HG03575 (cell line): ENCODE results near the gene LGALS4.

Experiments used
- ATAC-seq: cut with Tn5 transposase; IDR thresholded peaks from one replicate; pipeline ENCODE4 v1.9.1; 2021; ENCODE audit not compliant: unreplicated experiment, insufficient number of reproducible peaks, low FRiP score; ENCODE audit errors: extremely low read depth

Gene LGALS4

GRCh38 chr19:38844093-38844686 is 31.4 kb upstream of the LGALS4 start:
- ATAC-seq = no peak

- no peak for ATAC-seq
Measured at GRCh38 chr19:38843175-38843758, 30.5 kb upstream of the LGALS4 start.

GRCh38 chr19:38842439-38843174 is 29.9 kb upstream of the LGALS4 start:
- ATAC-seq = no peak

DNA sequence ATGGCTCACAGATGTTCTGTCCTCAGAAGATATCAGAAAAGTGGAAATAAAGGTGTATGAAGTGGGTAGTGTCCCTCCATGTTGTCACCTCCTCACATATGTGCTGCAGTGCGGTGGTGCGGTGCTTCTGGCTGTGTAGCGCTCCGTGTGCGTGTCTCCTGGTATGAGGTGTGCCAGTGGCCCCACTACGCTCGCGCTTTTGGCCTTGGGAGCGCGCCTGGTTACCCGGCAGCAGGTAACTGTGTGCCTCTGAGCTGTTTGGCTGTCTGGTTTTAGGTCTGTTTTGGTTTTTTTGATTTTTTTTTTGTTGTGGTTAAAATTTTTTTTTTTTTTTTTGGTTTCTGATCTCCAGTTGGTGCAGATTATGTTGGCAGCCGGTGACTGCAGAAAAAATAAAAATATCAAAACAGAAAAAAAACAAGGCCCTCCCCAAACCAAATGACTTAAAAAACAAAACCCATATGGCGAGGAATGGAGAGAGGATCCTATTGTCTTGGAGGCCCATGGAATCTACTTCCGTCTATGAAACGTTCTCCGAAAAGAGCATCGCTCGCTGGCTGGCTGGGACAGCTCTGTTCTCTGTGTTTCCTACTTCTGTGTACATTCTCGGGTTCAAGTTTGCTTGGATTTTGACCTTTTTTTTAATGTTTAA is 29.2 kb upstream of the LGALS4 start:
- ATAC-seq = no peak

- no peak for ATAC-seq
Measured at GRCh38 chr19:38841180-38841766, 28.5 kb upstream of the LGALS4 start.

GRCh38 chr19:38840583-38840968 is 27.8 kb upstream of the LGALS4 start:
- ATAC-seq = no peak

DNA sequence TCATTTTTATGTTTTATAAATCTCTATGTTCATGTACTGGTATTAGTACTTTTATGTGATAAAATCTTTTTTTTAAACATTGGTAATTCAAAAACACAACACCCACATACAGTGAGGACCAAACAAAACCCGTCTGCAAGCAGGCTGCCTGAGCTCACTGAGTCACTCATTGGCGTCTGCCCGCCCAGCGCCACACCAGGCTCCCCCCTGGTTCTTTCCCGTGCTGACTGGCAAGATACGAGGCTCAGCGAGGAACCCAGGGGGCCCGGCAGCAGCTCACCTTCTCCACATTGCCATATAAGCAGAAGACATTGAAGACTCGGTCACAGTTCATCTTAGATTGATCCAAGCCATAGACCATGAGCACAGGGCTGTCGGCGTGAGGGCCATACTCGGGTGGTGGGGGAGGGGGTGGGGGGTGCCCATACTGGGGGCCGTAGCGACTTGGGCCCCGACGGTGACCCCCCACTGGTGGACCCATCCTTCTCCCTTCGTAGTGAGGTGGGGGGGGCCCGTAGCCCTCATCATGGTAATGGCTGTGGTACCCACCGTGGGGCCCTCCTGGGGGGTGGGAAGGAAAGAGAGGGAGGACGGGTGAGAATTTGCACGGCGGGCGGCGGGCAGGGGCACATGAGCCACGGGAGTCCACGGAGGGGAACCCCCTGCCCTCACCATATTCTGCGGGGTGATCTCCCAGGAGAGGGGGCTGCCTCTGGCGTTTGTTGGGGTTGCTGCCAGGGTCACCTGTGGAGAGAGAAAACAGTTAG is 27.3 kb upstream of the LGALS4 start:
- ATAC-seq = no peak

GRCh38 chr19:38838986-38839761 is 26.4 kb upstream of the LGALS4 start:
- ATAC-seq = no peak

GRCh38 chr19:38838208-38838985 is 25.7 kb upstream of the LGALS4 start:
- no peak for ATAC-seq

DNA sequence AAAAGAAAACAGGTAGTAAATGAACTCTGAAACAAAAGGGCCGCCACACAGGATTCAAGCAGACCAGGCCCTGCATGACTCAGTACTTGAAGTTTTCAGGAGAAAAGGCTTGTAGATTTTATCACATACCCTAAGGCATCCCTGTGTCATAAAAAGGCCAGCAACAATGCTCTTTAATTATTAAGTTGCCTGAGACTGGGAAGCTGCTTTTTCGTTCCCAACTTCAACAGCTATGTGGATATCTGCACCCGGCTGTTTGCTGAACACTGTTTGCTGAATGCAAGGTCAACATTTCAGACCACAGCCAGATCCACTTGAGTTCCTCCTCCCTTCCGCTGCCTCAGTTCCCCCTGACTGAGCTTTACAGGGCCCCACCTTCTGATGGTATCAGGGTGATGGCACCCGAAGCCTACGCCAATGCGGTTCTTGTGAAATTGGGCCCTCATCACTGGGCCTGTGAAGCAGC is 24.9 kb upstream of the LGALS4 start:
- no peak for ATAC-seq

- no peak for ATAC-seq
Measured at GRCh38 chr19:38836983-38837626, 24.4 kb upstream of the LGALS4 start.

DNA sequence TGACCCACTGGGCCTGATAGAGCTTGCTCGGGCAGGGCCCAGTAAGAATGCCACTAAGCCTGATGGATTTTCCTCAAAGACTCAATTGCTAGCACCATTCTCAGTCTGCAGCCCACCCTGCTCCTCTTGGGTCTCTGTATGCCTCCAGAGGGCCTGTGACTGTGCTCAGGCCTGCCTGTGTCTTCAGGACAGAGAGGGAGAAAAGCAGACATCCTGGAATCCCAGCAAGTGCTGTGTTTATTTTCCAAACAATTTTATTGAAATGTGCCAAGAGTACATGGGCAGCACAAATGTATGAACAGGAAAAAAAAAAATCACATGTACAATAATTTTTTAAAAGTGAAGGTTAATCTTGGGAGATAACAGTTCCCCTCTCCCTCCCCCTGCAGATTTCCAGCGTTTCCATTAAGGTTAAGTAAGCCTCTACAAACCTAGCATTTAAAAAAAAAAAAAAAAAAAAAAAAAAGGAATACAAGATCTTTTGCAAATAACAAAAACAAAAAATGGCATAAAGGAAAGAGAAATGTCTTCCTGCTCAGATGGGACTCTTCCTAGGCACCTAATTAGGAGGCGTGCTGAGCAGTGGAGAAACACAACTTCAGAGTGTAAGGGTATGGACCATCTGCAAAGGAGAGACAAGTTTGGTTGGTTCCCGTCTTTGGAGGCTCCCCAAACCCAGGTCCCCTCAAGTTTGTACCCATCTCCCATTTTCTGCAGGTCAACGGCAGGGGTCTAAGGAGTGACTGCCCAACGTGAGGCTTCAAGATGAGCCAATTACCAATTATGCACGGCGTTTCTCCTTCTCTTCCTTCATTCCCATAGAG is 23.6 kb upstream of the LGALS4 start:
- no peak for ATAC-seq

GRCh38 chr19:38834590-38834989 is 21.8 kb upstream of the LGALS4 start:
- ATAC-seq = no peak

- ATAC-seq = no peak
Measured at GRCh38 chr19:38834104-38834490, 21.4 kb upstream of the LGALS4 start.

- ATAC-seq = no peak
Measured at GRCh38 chr19:38833092-38833425, 20.3 kb upstream of the LGALS4 start.

DNA sequence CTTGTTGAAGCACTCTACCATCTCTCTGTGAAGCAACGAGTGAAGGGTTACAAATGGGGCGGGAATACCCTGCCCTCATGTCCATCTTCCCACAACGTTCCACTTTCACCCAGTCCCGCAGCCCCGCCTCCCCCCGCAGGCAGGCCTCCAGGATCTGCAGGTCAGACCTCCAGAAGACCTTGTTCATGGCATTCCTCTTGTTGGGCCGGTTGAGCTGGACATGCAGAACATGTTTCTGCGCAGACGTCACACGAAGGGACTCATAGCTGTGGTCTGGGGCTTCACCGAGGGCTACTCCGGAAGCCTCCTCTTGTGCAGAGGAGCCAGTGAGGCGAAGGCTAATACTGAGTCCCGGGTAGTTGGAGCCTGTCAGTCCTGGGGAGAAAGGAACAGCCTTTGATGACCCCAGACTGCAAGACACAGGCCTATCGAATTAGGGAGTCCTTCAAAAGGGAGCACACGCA is 18.4 kb upstream of the LGALS4 start:
- ATAC-seq = no peak
